K562 (cell line): Measurements from ENCODE around the gene CDHR2. TPM values are rescaled to one million over a fixed set of nuclear protein-coding genes. Genes with fewer than 3 reads are reported as not detected.

Experiments used
- CHD4 ChIP-seq: fragments of 200-600 bp; sonication (generic); IDR thresholded peaks from 3 replicates; pipeline ENCODE4 v1.6.1; 2012; ENCODE audit warnings: low read depth, mild to moderate bottlenecking, mixed read lengths, low read length, inconsistent platforms; ENCODE audit not compliant: insufficient read depth, insufficient replicate concordance, poor library complexity, severe bottlenecking
- CREB1 ChIP-seq, 2 experiments: sonication (generic) in 1 of 2; formaldehyde crosslinking in 1 of 2; IDR thresholded peaks; 2 replicates each; pipeline versions ENCODE4 v1.6.1 to v1.8.0; 2012 to 2022; ENCODE audit warnings: inconsistent platforms in 1 of 2, mild to moderate bottlenecking in 1 of 2, missing genetic modification reagents in 1 of 2, moderate library complexity in 1 of 2
- IRF2 ChIP-seq: sonication (generic); formaldehyde crosslinking; IDR thresholded peaks from 2 replicates; pipeline ENCODE4 v1.8.1; 2022; ENCODE audit warnings: mild to moderate bottlenecking, missing genetic modification reagents
- KDM5B ChIP-seq: fragments of 200-600 bp; sonication (generic); IDR thresholded peaks from 2 replicates; pipeline ENCODE4 v1.6.1; 2012; ENCODE audit warnings: low read depth, mild to moderate bottlenecking, moderate library complexity, low read length, control low read depth, inconsistent platforms; ENCODE audit not compliant: insufficient replicate concordance
- MAFG ChIP-seq: fragments of 450-650 bp; conservative IDR thresholded peaks from 2 replicates; pipeline ENCODE4 v1.6.1; 2016; ENCODE audit warnings: missing genetic modification characterization, missing compliant biosample characterization
- MYBL2 ChIP-seq, 2 experiments: fragments of 450-650 bp in 1 of 2; sonication (generic) in 1 of 2; formaldehyde crosslinking in 1 of 2; IDR thresholded peaks; 2 replicates each; pipeline versions ENCODE4 v1.6.1 to v1.8.1; 2017 to 2022; ENCODE audit warnings: borderline replicate concordance in 1 of 2, inconsistent platforms in 1 of 2, low read depth in 1 of 2, mild to moderate bottlenecking in 1 of 2, missing genetic modification reagents in 1 of 2, moderate library complexity in 1 of 2
- NCOA6 ChIP-seq: fragments of 450-650 bp; IDR thresholded peaks from 2 replicates; pipeline ENCODE4 v1.6.1; 2017; ENCODE audit warnings: mild to moderate bottlenecking
- NFATC3 ChIP-seq: fragments of 450-650 bp; IDR thresholded peaks from 2 replicates; pipeline ENCODE4 v1.6.1; 2017; ENCODE audit warnings: mild to moderate bottlenecking
- NR2F6 ChIP-seq: fragments of 450-650 bp; formaldehyde crosslinking; IDR thresholded peaks from 2 replicates; pipeline ENCODE4 v1.4.0; 2020; ENCODE audit warnings: mild to moderate bottlenecking
- PHF20 ChIP-seq: fragments of 450-650 bp; IDR thresholded peaks from 2 replicates; pipeline ENCODE4 v1.6.1; 2018; ENCODE audit not compliant: partially characterized antibody
- PHTF2 ChIP-seq: fragments of 250-450 bp; sonication (Bioruptor Pico); IDR thresholded peaks from 2 replicates; pipeline ENCODE4 v1.5.0; 2021; ENCODE audit warnings: mild to moderate bottlenecking
- SAP30 ChIP-seq: fragments of 200-600 bp; sonication (generic); IDR thresholded peaks from 2 replicates; pipeline ENCODE4 v1.6.1; 2012; ENCODE audit warnings: borderline replicate concordance, low read depth, mild to moderate bottlenecking, moderate library complexity, low read length, control low read depth, inconsistent platforms; ENCODE audit not compliant: insufficient read depth, poor library complexity, severe bottlenecking
- SREBF1 ChIP-seq: fragments of 150-350 bp; IDR thresholded peaks from 2 replicates; pipeline ENCODE4 v1.6.1; 2014; ENCODE audit warnings: antibody characterized with exemption, low read depth, low read length, borderline replicate concordance
- TOE1 ChIP-seq, 2 experiments: fragments of 450-650 bp in 1 of 2; sonication (generic) in 1 of 2; formaldehyde crosslinking in 1 of 2; IDR thresholded peaks; 2 replicates each; pipeline versions ENCODE4 v1.7.1 to v1.8.0; 2016 to 2022; ENCODE audit warnings: borderline replicate concordance in 2 of 2, mild to moderate bottlenecking in 2 of 2, antibody characterized with exemption in 1 of 2, inconsistent platforms in 1 of 2, low read depth in 1 of 2, missing genetic modification reagents in 1 of 2, moderate library complexity in 1 of 2
- ZFX ChIP-seq: sonication (generic); formaldehyde crosslinking; IDR thresholded peaks from 2 replicates; pipeline ENCODE4 v1.8.0; 2022; ENCODE audit warnings: mild to moderate bottlenecking, missing genetic modification reagents, moderate library complexity
- ZNF224 ChIP-seq: sonication (generic); formaldehyde crosslinking; IDR thresholded peaks from 2 replicates; pipeline ENCODE4 v1.8.0; 2022; ENCODE audit warnings: mild to moderate bottlenecking, missing genetic modification reagents
- ZNF436 ChIP-seq: fragments of 250-450, 450-650 bp; sonication (Bioruptor Pico); formaldehyde crosslinking; IDR thresholded peaks from 2 replicates; pipeline ENCODE4 v1.7.0; 2020; ENCODE audit warnings: mild to moderate bottlenecking
- polyA plus RNA-seq, 8 experiments: library from polyadenylated mRNA; depleted of rRNA in 4 of 8; stranded (reverse) in 5 of 8; unstranded in 3 of 8; fragments of >200 nt; fragmentation: Nextera tagmentation in 2 of 8; fragmentation: Illumina TruSeq in 1 of 8; extraction: Ambion mirVana in 2 of 8; extraction: Trizol in 1 of 8; gene quantifications; 2 replicates each; pipeline versions ENCODE4 v1.2.1 to v1.2.3, GENCODE V29; 2011 to 2014; ENCODE audit warnings: inconsistent platforms in 1 of 8, missing spikeins in 1 of 8
- total RNA-seq, 7 experiments: library from RNA; depleted of rRNA in 6 of 7; stranded (reverse); fragments of >200 nt in 6 of 7; fragmentation: Illumina TruSeq in 2 of 7; extraction: Trizol in 2 of 7; gene quantifications; 2 replicates each; pipeline versions ENCODE4 v1.2.1 to v1.2.3, GENCODE V29; 2011 to 2021; ENCODE audit warnings: low replicate concordance in 1 of 7
- TF ChIP-seq, protein P1 (sequence below): fragments of 250-450 bp; sonication (Bioruptor Pico); IDR thresholded peaks from 2 replicates; pipeline ENCODE4 v1.9.0; 2021; ENCODE audit warnings: mild to moderate bottlenecking
- TF ChIP-seq, protein P2 (sequence below): fragments of 450-650 bp; IDR thresholded peaks from 2 replicates; pipeline ENCODE4 v1.6.1; 2018; ENCODE audit not compliant: partially characterized antibody
- TF ChIP-seq, protein P3 (sequence below): fragments of 450-650 bp; IDR thresholded peaks from 2 replicates; pipeline ENCODE4 v1.6.1; 2016; ENCODE audit warnings: low read depth, mild to moderate bottlenecking, moderate library complexity
- TF ChIP-seq, protein P4 (sequence below): fragments of 250-450 bp; sonication (Bioruptor Pico); IDR thresholded peaks from 2 replicates; pipeline ENCODE4 v1.8.0; 2022; ENCODE audit warnings: inconsistent platforms, mild to moderate bottlenecking, moderate library complexity, borderline replicate concordance

CDHR2 gene
- total and polyA plus RNA-seq, 9 of the 15 experiments (the other 6 are each of a cell fraction or from before 2014, with no cell fraction given), result 0.01 to 0.62 (median 0.09) TPM; not detected in 2

DNA sequence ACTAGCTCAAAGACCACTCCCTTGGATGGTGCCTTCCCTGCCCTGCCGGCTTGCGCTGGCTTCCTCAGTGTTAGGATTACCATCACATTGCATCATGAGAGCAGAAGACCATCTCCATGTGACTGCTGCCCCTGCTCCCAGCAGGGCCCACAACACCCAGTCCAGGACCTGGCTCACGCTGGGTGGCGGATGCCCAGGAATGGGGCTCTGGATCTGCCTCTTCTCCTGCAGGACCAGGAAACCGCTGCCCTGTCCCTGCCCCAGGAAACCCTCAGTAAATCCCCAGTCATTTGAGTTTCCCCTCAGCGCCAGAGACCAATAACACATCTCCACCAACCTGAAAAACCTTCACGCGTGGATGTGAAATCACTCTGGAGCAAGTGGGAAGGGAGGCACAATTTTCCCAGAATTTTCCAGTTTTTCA is 8.7 kb upstream of the CDHR2 start (continued):
- TF ChIP-seq NFATC3 (no peak), SREBF1 (no peak), NR2F6 (CRISPR knock-in tag) (no peak), ZNF224 (CRISPR knock-in tag) (no peak), ZFX (no peak), PHTF2 (CRISPR knock-in tag) (no peak), KDM5B (no peak), CHD4 (no peak), PHF20 (no peak), NCOA6 (no peak), IRF2 (no peak), SAP30 (no peak), MYBL2 (IDR thresholded peaks at IDR 0.05; ENCODE audit: low read depth) (no peak), MYBL2 (CRISPR knock-in tag; IDR thresholded peaks at IDR 0.05; ENCODE audit: borderline replicate concordance) (no peak), CREB1 (IDR thresholded peaks at IDR 0.05) (no peak), CREB1 (CRISPR knock-in tag; IDR thresholded peaks at IDR 0.05) (no peak), TOE1 (IDR thresholded peaks at IDR 0.05; ENCODE audit: borderline replicate concordance) (no peak), TOE1 (CRISPR knock-in tag; IDR thresholded peaks at IDR 0.05; ENCODE audit: borderline replicate concordance, low read depth) (no peak), ZNF436 (no peak), MAFG (tag) (no peak)
- TF ChIP-seq, protein P1, sequence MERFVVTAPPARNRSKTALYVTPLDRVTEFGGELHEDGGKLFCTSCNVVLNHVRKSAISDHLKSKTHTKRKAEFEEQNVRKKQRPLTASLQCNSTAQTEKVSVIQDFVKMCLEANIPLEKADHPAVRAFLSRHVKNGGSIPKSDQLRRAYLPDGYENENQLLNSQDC (CRISPR knock-in tag), result no peak
- TF ChIP-seq, protein P2, sequence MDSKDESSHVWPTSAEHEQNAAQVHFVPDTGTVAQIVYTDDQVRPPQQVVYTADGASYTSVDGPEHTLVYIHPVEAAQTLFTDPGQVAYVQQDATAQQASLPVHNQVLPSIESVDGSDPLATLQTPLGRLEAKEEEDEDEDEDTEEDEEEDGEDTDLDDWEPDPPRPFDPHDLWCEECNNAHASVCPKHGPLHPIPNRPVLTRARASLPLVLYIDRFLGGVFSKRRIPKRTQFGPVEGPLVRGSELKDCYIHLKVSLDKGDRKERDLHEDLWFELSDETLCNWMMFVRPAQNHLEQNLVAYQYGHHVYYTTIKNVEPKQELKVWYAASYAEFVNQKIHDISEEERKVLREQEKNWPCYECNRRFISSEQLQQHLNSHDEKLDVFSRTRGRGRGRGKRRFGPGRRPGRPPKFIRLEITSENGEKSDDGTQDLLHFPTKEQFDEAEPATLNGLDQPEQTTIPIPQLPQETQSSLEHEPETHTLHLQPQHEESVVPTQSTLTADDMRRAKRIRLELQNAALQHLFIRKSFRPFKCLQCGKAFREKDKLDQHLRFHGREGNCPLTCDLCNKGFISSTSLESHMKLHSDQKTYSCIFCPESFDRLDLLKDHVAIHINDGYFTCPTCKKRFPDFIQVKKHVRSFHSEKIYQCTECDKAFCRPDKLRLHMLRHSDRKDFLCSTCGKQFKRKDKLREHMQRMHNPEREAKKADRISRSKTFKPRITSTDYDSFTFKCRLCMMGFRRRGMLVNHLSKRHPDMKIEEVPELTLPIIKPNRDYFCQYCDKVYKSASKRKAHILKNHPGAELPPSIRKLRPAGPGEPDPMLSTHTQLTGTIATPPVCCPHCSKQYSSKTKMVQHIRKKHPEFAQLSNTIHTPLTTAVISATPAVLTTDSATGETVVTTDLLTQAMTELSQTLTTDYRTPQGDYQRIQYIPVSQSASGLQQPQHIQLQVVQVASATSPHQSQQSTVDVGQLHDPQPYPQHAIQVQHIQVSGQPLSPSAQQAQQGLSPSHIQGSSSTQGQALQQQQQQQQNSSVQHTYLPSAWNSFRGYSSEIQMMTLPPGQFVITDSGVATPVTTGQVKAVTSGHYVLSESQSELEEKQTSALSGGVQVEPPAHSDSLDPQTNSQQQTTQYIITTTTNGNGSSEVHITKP, result no peak
- TF ChIP-seq, protein P3, sequence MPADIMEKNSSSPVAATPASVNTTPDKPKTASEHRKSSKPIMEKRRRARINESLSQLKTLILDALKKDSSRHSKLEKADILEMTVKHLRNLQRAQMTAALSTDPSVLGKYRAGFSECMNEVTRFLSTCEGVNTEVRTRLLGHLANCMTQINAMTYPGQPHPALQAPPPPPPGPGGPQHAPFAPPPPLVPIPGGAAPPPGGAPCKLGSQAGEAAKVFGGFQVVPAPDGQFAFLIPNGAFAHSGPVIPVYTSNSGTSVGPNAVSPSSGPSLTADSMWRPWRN, result no peak
- TF ChIP-seq, protein P4, sequence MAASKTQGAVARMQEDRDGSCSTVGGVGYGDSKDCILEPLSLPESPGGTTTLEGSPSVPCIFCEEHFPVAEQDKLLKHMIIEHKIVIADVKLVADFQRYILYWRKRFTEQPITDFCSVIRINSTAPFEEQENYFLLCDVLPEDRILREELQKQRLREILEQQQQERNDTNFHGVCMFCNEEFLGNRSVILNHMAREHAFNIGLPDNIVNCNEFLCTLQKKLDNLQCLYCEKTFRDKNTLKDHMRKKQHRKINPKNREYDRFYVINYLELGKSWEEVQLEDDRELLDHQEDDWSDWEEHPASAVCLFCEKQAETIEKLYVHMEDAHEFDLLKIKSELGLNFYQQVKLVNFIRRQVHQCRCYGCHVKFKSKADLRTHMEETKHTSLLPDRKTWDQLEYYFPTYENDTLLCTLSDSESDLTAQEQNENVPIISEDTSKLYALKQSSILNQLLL (CRISPR knock-in tag), result no peak
